Rectal smooth muscle tissue (tissue), 1 donor: ENCODE data around the gene NUFIP2.
"Not testable (repeated sequence)": the region's sequence is repeated elsewhere in the genome, so short reads cannot be mapped to it uniquely, and the experiment has no call there.

ENCODE experiments used
- H3K27ac ChIP-seq: one replicate; pipeline ENCODE4 v1.7.0; 2013; ENCODE audit warnings: low read depth, low read length, inconsistent platforms
- H3K27me3 ChIP-seq: one replicate; pipeline ENCODE4 v1.7.0; 2013; ENCODE audit warnings: low read length; ENCODE audit not compliant: control insufficient read depth, insufficient read depth
- H3K36me3 ChIP-seq: one replicate; pipeline ENCODE4 v1.7.0; 2013; ENCODE audit warnings: low read length; ENCODE audit not compliant: control insufficient read depth, insufficient read depth
- H3K4me1 ChIP-seq: one replicate; pipeline ENCODE4 v1.7.0; 2013; ENCODE audit warnings: low read length; ENCODE audit not compliant: control insufficient read depth, insufficient read depth
- H3K4me3 ChIP-seq: one replicate; pipeline ENCODE4 v1.7.0; 2013; ENCODE audit warnings: low read length
- H3K9ac ChIP-seq: one replicate; pipeline ENCODE4 v1.7.0; 2013; ENCODE audit warnings: low read length

NUFIP2 gene

GRCh38 chr17:29243792-29244191 is 50.2 kb downstream of the NUFIP2 start:
- Histone ChIP-seq H3K36me3 (no peaks in the 10 kb centered on the region), H3K27ac (no peak overlapping the region), H3K4me1 (no peaks in the 10 kb centered on the region), H3K27me3 (no peaks in the 10 kb centered on the region), H3K4me3 (no peak overlapping the region), H3K9ac (no peak overlapping the region)

GRCh38 chr17:29242790-29243189 is 51.2 kb downstream of the NUFIP2 start:
- Histone ChIP-seq H3K27ac (no peak overlapping the region), H3K9ac (no peak overlapping the region), H3K4me3 (no peak overlapping the region)

DNA sequence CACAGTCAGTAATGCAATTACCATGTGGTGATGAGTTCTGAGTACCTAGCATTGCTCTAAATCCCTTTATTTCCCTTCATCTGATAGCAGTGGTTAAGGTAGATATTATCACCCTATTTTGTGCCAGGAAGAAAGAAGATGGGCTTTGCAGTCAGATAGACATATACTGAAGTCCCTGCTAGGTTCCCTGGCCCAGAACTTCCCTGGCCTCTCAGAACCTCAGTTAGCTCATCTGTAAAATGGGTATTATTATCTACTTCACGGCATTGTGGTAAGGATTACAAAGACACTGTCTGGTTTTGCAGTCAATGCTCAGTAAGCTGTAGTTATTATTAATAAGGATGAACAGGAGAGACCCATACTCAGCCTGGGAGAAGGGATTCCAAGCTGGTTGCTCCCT is 51.9 kb downstream of the NUFIP2 start:
- Histone ChIP-seq H3K27ac (no peak overlapping the region), H3K27me3 (no peaks in the 10 kb centered on the region), H3K9ac (no peak overlapping the region), H3K4me3 (no peak overlapping the region), H3K4me1 (no peaks in the 10 kb centered on the region), H3K36me3 (no peaks in the 10 kb centered on the region)

More at GRCh38 chr17:29242790-29243189, 51.2 kb downstream of the NUFIP2 start:
- no peaks in the 10 kb centered on the region for H3K36me3 ChIP-seq
- H3K4me1 ChIP-seq: no peaks in the 10 kb centered on the region
- no peaks in the 10 kb centered on the region for H3K27me3 ChIP-seq

- H3K4me1 ChIP-seq: no peaks in the 10 kb centered on the region
- no peaks in the 10 kb centered on the region for H3K36me3 ChIP-seq
- H3K4me3 ChIP-seq: no peak overlapping the region
- H3K27me3 ChIP-seq: no peaks in the 10 kb centered on the region
- no peak overlapping the region for H3K9ac ChIP-seq
- no peak overlapping the region for H3K27ac ChIP-seq
Observed at GRCh38 chr17:29240968-29241963, 52.7 kb downstream of the NUFIP2 start.

- no peak overlapping the region for H3K27ac ChIP-seq
- no peak overlapping the region for H3K9ac ChIP-seq
Observed at GRCh38 chr17:29240477-29240876, 53.5 kb downstream of the NUFIP2 start.

GRCh38 chr17:29238133-29238850 is 55.7 kb downstream of the NUFIP2 start:
- H3K4me3 ChIP-seq: no peak overlapping the region
- H3K4me1 ChIP-seq: no peaks in the 10 kb centered on the region
- no peaks in the 10 kb centered on the region for H3K27me3 ChIP-seq
- H3K36me3 ChIP-seq: no peaks in the 10 kb centered on the region
- no peak overlapping the region for H3K9ac ChIP-seq
- no peak overlapping the region for H3K27ac ChIP-seq

More at GRCh38 chr17:29240477-29240876, 53.5 kb downstream of the NUFIP2 start:
- H3K4me1 ChIP-seq: no peaks in the 10 kb centered on the region
- no peaks in the 10 kb centered on the region for H3K36me3 ChIP-seq
- H3K27me3 ChIP-seq: no peaks in the 10 kb centered on the region
- H3K4me3 ChIP-seq: no peak overlapping the region

DNA sequence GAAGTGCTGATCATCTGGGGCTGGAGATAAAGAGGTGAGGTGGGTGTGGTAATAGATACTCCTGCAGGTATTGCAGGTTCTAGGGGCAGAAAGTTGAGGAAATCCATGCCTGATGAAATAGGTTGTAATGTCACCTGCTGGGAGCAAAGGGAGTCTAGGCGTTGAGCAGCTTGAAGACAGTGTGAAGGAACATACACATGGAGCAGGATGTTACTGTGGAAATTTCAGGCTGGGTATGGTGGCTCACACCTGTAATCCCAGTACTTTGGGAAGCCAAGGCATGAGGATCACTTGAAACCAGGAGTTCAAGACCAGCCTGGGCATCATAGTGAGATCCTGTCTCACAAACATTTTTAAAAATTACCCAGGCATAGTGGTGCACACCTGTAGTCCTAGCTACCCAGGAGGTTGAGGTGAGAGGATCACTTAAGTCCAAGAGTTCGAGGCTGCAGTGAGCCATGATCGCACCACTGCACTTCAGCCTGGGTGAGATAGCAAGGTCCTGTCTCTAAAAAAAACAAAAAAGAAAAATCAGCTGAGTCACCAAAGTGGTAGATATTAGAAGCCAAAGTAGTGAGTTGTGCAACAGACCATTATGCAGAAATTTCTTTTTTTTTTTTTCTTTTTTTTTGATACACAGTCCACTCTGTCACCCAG is 56.3 kb downstream of the NUFIP2 start:
- Histone ChIP-seq H3K9ac (no peak overlapping the region), H3K36me3 (no peaks in the 10 kb centered on the region), H3K27me3 (no peaks in the 10 kb centered on the region), H3K4me3 (no peak overlapping the region), H3K4me1 (no peaks in the 10 kb centered on the region), H3K27ac (no peak overlapping the region)

DNA sequence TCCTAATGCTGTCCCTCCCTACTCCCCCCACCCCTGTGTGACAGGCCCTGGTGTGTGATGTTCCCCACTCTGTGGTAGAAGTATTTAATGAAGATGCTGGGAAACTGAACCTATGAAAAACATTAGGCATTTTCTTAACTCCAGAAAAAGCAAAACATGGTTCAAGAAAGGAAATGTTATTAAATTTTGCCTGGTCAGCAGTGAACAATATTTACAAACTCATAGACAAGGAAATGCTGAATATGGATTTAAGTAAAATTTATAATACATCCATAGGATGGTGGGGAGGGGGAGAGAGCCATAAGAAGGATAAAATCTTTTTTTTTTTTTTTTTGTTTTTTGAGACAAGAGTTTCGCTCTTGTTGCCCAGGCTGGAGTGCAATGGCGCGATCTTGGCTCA is 58.0 kb downstream of the NUFIP2 start:
- no peak overlapping the region for H3K4me3 ChIP-seq
- H3K27me3 ChIP-seq: no peaks in the 10 kb centered on the region
- H3K4me1 ChIP-seq: no peaks in the 10 kb centered on the region

DNA sequence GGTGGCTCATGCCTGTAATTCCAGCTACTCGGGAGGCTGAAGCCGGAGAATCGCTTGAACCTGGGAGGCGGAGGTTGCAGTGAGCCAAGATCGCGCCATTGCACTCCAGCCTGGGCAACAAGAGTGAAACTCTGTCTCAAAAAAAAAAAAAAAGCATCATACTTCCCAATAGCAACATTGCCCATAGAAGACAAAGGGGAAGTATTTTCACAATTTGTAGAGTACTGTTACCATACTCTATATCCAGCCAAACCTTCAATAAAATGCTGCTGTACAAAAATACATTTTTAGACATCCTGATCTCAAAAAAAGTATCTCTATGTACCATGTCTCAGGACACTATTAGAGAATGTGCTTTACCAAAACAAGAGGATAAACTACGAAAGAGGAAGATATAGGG is 59.0 kb downstream of the NUFIP2 start:
- not testable (repeated sequence) for H3K36me3 ChIP-seq, H3K27ac ChIP-seq, H3K4me3 ChIP-seq, H3K4me1 ChIP-seq, H3K9ac ChIP-seq, H3K27me3 ChIP-seq

More for the DNA sequence above, 58.0 kb downstream of the NUFIP2 start:
- Histone ChIP-seq H3K36me3 (no peaks in the 10 kb centered on the region), H3K9ac (no peak overlapping the region), H3K27ac (no peak overlapping the region)

- Histone ChIP-seq H3K9ac (no peak overlapping the region), H3K27ac (no peak overlapping the region), H3K4me1 (no peaks in the 10 kb centered on the region), H3K4me3 (no peak overlapping the region), H3K27me3 (no peaks in the 10 kb centered on the region), H3K36me3 (no peaks in the 10 kb centered on the region)
Observed at GRCh38 chr17:29233301-29233700, 60.6 kb downstream of the NUFIP2 start.

- H3K27me3 ChIP-seq: no peaks in the 10 kb centered on the region
- H3K27ac ChIP-seq: no peak overlapping the region
Observed at GRCh38 chr17:29225396-29225795, 68.6 kb downstream of the NUFIP2 start.

DNA sequence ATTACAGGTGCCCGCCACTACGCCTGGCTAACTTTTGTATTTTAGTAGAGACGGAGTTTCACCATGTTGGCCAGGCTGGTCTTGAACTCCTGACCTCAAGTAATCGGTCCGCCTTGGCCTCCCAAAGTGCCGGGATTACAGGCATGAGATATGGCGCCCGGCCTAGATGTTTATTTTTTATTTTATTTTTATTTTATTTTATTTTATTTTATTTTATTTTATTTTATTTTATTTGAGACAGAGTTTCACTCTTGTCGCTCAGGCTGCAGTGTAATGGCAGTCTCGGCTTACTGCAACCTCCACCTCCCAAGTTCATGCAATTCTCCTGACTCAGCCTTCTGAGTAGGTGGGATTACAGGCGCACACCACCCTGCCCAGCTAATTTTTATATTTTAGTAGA is 72.6 kb downstream of the NUFIP2 start:
- H3K27ac ChIP-seq, H3K4me1 ChIP-seq, H3K36me3 ChIP-seq, H3K9ac ChIP-seq, H3K4me3 ChIP-seq, H3K27me3 ChIP-seq: not testable (repeated sequence)

More at GRCh38 chr17:29225396-29225795, 68.6 kb downstream of the NUFIP2 start:
- no peak overlapping the region for H3K4me3 ChIP-seq
- no peaks in the 10 kb centered on the region for H3K36me3 ChIP-seq
- H3K4me1 ChIP-seq: no peaks in the 10 kb centered on the region
- H3K9ac ChIP-seq: no peak overlapping the region
